ENCODE measurements around the gene TMEM205. TPM values are rescaled to one million over a fixed set of nuclear protein-coding genes. Genes with fewer than 3 reads are reported as not detected.
"Not testable (repeated sequence)": the region's sequence is repeated elsewhere in the genome, so short reads cannot be mapped to it uniquely, and the experiment has no call there.

TMEM205 gene
- total and polyA plus RNA-seq, 7 donors, result 11.1 to 291 (median 131) TPM

GRCh38 chr19:11359421-11359820 is 13.4 kb upstream of the TMEM205 start:
- intact Hi-C loops (cut with DNase I), result no loop called here
- Histone ChIP-seq H3K27ac (no peak overlapping the region), H3K4me1 (peaks cover 0 to 26% (median 20%) of the 10 kb centered on the region in 4 donors), H3K4me3 (no peak overlapping the region), H3K27me3 (no peaks in the 10 kb centered on the region), H3K9me3 (no peaks in the 10 kb centered on the region), H3K36me3 (peaks cover 7 to 59% (median 19%) of the 10 kb centered on the region in 4 donors)
- WGBS, 2 donors, result 77 to 87% methylated on average over 11 of the region's 11 CpGs
- TF ChIP-seq CTCF (IDR thresholded peaks at IDR 0.05) (no peak), POLR2A (IDR thresholded peaks at IDR 0.05) (no peak), EP300 (IDR thresholded peaks at IDR 0.05) (no peak), POLR2AphosphoS5 (IDR thresholded peaks at IDR 0.05) (no peak)
- no peak for DNase-seq

DNA sequence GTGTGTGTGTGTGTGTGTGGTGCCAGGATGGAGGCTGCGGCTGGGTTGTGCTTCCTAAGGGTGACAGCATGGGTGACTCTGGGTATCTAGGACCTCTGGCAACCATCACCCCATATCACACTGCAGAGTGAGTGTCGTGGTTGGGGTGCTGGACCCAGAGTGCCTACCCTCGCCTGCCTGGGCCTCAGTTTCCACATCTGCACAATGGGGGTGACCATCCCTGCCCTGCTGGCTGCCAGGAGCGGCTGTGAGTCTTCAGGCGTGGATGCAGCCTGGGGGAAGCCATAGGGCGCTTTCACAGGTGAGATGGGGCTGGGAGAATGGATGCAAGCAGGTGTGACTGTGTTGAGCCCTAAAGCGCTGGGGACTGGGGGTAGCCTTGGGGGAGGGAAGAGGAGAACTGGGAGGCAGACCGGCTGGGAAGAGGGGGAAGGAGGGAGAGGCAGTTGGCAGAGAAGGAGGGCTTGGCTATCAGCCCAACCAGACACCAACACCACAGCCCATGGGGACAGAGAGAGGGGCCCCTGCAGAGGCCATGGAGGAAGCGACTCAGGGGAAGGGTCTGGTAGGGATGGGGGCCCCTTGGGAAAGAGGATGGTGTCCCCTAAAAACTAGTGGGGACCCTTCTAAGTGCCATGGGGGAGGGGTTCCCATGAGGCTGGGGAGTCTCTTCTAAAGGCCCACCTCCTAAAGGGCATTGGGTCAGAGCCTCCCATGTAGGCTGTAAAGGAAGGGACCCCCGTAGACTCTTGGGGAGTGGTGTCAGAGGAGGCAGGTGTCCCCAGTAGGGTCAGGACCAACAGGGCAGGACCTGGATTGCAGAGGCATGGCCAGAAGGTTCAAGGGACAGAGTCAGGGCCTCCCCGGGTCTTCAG is 10.8 kb upstream of the TMEM205 start:
- TF ChIP-seq CTCF (IDR thresholded peaks at IDR 0.05) (no peak), POLR2A (IDR thresholded peaks at IDR 0.05) (no peak), POLR2AphosphoS5 (IDR thresholded peaks at IDR 0.05) (no peak), EP300 (IDR thresholded peaks at IDR 0.05) (no peak)
- 77 to 81% methylated on average over 11 of the region's 11 CpGs for WGBS, 2 donors
- Histone ChIP-seq H3K27me3 (no peaks in the 10 kb centered on the region), H3K27ac (peak overlapping the region in 1 of 4 donors; percentile 87), H3K4me1 (peaks cover 0 to 26% (median 20%) of the 10 kb centered on the region in 4 donors), H3K36me3 (peaks cover 0 to 34% (median 8%) of the 10 kb centered on the region in 4 donors), H3K9me3 (no peaks in the 10 kb centered on the region), H3K4me3 (no peak overlapping the region)
- intact Hi-C loops (cut with DNase I), result no loop called here
- DNase-seq, result no peak

GRCh38 chr19:11356074-11356397 is 10.0 kb upstream of the TMEM205 start:
- TF ChIP-seq POLR2A (IDR thresholded peaks at IDR 0.05) (no peak), POLR2AphosphoS5 (IDR thresholded peaks at IDR 0.05) (no peak), EP300 (IDR thresholded peaks at IDR 0.05) (no peak), CTCF (IDR thresholded peaks at IDR 0.05) (no peak)
- H3K27ac ChIP-seq, result peak overlapping the region; percentile 83 to 87 (median 84)
- no peaks in the 10 kb centered on the region for H3K9me3 ChIP-seq
- H3K27me3 ChIP-seq, result no peaks in the 10 kb centered on the region
- DNase-seq, result no peak
- H3K4me1 ChIP-seq, result peaks cover 0 to 26% (median 20%) of the 10 kb centered on the region in 4 donors
- intact Hi-C loops (cut with DNase I), result no loop called here
- WGBS, 2 donors, result 80 to 86% methylated on average over 6 of the region's 6 CpGs
- peaks cover 0 to 25% (median 8%) of the 10 kb centered on the region in 4 donors for H3K36me3 ChIP-seq
- peak overlapping the region; percentile 86 to 95 (median 88) for H3K4me3 ChIP-seq

DNA sequence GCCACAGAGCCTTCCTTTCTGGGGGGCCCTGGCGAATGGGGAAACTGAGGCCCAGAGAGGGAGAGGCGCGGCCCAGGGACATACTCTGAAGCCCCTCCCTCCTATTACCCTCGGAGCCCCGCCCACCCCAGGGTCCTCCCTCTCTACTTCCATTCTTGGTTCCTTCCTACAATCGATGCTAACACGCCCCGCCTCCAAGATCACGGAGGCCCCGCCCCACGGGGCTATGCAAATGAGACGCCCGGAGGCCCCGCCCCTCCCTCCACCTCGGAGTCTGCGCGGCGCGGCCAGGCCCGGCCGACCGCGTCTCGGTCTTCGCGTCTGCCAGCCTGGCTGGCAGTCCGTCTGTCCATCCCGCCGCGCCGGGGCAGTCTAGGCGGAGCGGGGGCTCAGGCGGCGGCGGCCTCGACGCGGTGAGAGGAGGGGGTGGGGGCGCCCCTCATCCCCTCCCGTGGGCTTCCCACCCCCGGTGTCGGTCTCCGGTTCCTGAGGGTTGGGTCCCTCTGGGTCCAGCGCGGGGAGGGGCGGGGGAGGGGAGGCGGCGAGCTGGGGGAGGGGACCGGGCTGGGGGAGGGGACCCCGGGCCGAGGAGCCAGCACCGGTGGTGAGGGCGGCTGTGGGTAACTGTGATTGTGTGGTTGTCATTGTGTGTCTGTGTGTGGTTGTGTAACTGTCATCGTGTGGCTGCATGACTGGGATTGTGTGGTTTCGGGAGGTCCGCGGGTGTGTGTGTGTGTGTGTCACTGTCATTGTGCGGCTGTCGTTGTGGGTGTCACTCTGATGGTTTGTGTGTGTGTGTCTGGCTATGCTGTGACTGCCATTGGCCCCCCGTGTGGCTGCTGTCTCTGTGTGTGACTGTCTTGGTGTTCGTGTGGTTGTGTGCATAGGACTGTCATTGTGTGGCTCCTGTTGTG is 9.3 kb upstream of the TMEM205 start, which contains the start of gene PLPPR2:
PLPPR2 (plus strand) TSS at position 273 of the 914 bp plus-strand sequence. CDS start 2,242 bp downstream, outside the sequence.
- peaks cover 0 to 19% (median 8%) of the 10 kb centered on the region in 4 donors for H3K36me3 ChIP-seq
- peak within 1 kb of the TSS; percentile 83 to 87 (median 84) for H3K27ac ChIP-seq
- peak within 1 kb of the TSS; percentile 86 to 95 (median 88) for H3K4me3 ChIP-seq
- TF ChIP-seq POLR2A (IDR thresholded peaks at IDR 0.05), result peak; percentile 22 to 54
- TF ChIP-seq POLR2AphosphoS5 (IDR thresholded peaks at IDR 0.05), result peak; percentile 79 to 88 (median 85)
- TF ChIP-seq CTCF (IDR thresholded peaks at IDR 0.05), result no peak
- no peak for TF ChIP-seq EP300 (IDR thresholded peaks at IDR 0.05)
- no peaks in the 10 kb centered on the region for H3K9me3 ChIP-seq
- H3K4me1 ChIP-seq, result peaks cover 0 to 26% (median 20%) of the 10 kb centered on the region in 4 donors
- H3K27me3 ChIP-seq, result no peaks in the 10 kb centered on the region
- intact Hi-C loops (cut with DNase I), result no loop called here
- 4 to 6% methylated on average over 62 of the region's 62 CpGs for WGBS, 2 donors
- DNase-seq, result peak; percentile 97

GRCh38 chr19:11354102-11354501 is 8.0 kb upstream of the TMEM205 start:
- peaks cover 0 to 26% (median 20%) of the 10 kb centered on the region in 4 donors for H3K4me1 ChIP-seq
- H3K27me3 ChIP-seq; intact Hi-C loops (cut with DNase I); H3K9me3 ChIP-seq; H3K36me3 ChIP-seq; H3K4me3 ChIP-seq; H3K27ac ChIP-seq; DNase-seq: not testable (repeated sequence)
- WGBS, 2 donors, result 95% methylated on average over 4 of the region's 4 CpGs

Data from sigmoid colon (tissue), 7 donors.